T-cell (primary cell): Measurements from ENCODE around the gene GPR132. TPM values are rescaled to one million over a fixed set of nuclear protein-coding genes. Genes with fewer than 3 reads are reported as not detected.
"Not testable (repeated sequence)": the region's sequence is repeated elsewhere in the genome, so short reads cannot be mapped to it uniquely, and the experiment has no call there.

Experiments used
- ATAC-seq, 4 experiments: fragments of 200-7000 bp in 3 of 4; fragments of 150-1000 bp in 1 of 4; cut with Tn5 transposase; replicated peaks in 1 of 4; 1 replicate in 3 of 4; 2 replicates in 1 of 4; pipeline ENCODE4 v1.10.0; 2021; ENCODE audit warnings: moderate library complexity in 3 of 4, mild to moderate bottlenecking in 2 of 4, moderate number of reproducible peaks in 1 of 4
- CTCF ChIA-PET, 2 donors: fragments of 300-600 bp; sonication (Branson Sonifier 250); formaldehyde crosslinking; loops; one replicate each; lab custom pipeline; 2022; ENCODE audit warnings: antibody characterized with exemption in 2 of 2; lab: Charles Lee
- POLR2A ChIA-PET, 2 donors: fragments of 300-600 bp; sonication (Branson Sonifier 250); formaldehyde crosslinking; loops; one replicate each; lab custom pipeline; 2022; ENCODE audit warnings: antibody characterized with exemption in 2 of 2; lab: Charles Lee
- DNase-seq, 35 experiments: peaks; one replicate each; pipeline versions ENCODE4 v3.0.0 to v3.0.0-alpha.2; 2013 to 2023
- H3K27ac ChIP-seq: one replicate; pipeline ENCODE4 v1.5.1; 2013; ENCODE audit warnings: low read length
- H3K27me3 ChIP-seq, 2 experiments: replicated peaks in 1 of 2; 1 replicate in 1 of 2; 2 replicates in 1 of 2; pipeline versions ENCODE4 v1.6.1 to v1.7.0; 2013; ENCODE audit warnings: low read length in 1 of 2, mixed read lengths in 1 of 2; ENCODE audit not compliant: control insufficient read depth in 2 of 2, insufficient read depth in 2 of 2; ENCODE audit errors: extremely low read depth in 1 of 2
- H3K36me3 ChIP-seq, 2 donors: 1 replicate in 1 of 2; 2 replicates in 1 of 2; pipeline versions ENCODE4 v1.6.1 to v1.7.0; 2013; ENCODE audit warnings: low read length in 1 of 2; ENCODE audit not compliant: control insufficient read depth in 2 of 2, insufficient read depth in 1 of 2; ENCODE audit errors: extremely low read depth in 1 of 2
- H3K4me1 ChIP-seq, 2 experiments: 1 replicate in 1 of 2; 2 replicates in 1 of 2; pipeline versions ENCODE4 v1.6.1 to v1.7.0; 2013; ENCODE audit warnings: low read length in 2 of 2, mixed read lengths in 1 of 2; ENCODE audit not compliant: insufficient read depth in 2 of 2, control insufficient read depth in 1 of 2; ENCODE audit errors: extremely low read depth in 1 of 2
- H3K4me3 ChIP-seq, 2 donors: 1 replicate in 1 of 2; 2 replicates in 1 of 2; pipeline versions ENCODE4 v1.5.1 to v1.7.0; 2013; ENCODE audit warnings: mild to moderate bottlenecking in 2 of 2, low read length in 1 of 2, moderate library complexity in 1 of 2; ENCODE audit not compliant: control insufficient read depth in 1 of 2; ENCODE audit errors: extremely low read depth in 1 of 2
- H3K9me3 ChIP-seq: 2 replicates; pipeline ENCODE4 v1.7.0; 2013
- H3K27ac Mint-ChIP-seq, 2 donors: one replicate each; pipeline ENCODE4 v1.8.0; 2020 to 2021; ENCODE audit warnings: mild to moderate bottlenecking in 2 of 2, mixed read lengths in 2 of 2
- H3K27me3 Mint-ChIP-seq, 2 donors: one replicate each; pipeline ENCODE4 v1.8.0; 2021 to 2022; ENCODE audit warnings: mixed read lengths in 2 of 2
- H3K36me3 Mint-ChIP-seq: one replicate; pipeline ENCODE4 v1.8.0; 2021; ENCODE audit warnings: mixed read lengths
- H3K4me1 Mint-ChIP-seq, 3 donors: one replicate each; pipeline ENCODE4 v1.8.0; 2020 to 2022; ENCODE audit warnings: mixed read lengths in 3 of 3, mild to moderate bottlenecking in 1 of 3
- H3K4me3 Mint-ChIP-seq, 3 donors: one replicate each; pipeline ENCODE4 v1.8.0; 2020 to 2022; ENCODE audit warnings: mild to moderate bottlenecking in 3 of 3, mixed read lengths in 3 of 3, moderate library complexity in 3 of 3
- H3K9me3 Mint-ChIP-seq, 3 donors: one replicate each; pipeline ENCODE4 v1.8.0; 2020 to 2022; ENCODE audit warnings: mixed read lengths in 3 of 3
- WGBS: methylation state at CpG from one replicate; pipeline ENCODE4 v1.1.5; 2013; ENCODE audit warnings: missing lambda C conversion rate; ENCODE audit not compliant: insufficient coverage; 5-methylcytosine and 5-hydroxymethylcytosine counted together
- total RNA-seq, 35 experiments: library from RNA in 6 of 35; stranded (reverse) in 6 of 35; fragments of 120-200 nt in 1 of 35; gene quantifications; one replicate each; pipeline versions ENCODE4 v1.2.1 to v1.2.4 and lab custom pipeline; 2013 to 2026

Gene GPR132
- total RNA-seq, 5 donors from 2014 or later (not counting 1 experiment from before 2014, with no cell fraction given): 47.0 to 58.0 (median 49.7) TPM

DNA sequence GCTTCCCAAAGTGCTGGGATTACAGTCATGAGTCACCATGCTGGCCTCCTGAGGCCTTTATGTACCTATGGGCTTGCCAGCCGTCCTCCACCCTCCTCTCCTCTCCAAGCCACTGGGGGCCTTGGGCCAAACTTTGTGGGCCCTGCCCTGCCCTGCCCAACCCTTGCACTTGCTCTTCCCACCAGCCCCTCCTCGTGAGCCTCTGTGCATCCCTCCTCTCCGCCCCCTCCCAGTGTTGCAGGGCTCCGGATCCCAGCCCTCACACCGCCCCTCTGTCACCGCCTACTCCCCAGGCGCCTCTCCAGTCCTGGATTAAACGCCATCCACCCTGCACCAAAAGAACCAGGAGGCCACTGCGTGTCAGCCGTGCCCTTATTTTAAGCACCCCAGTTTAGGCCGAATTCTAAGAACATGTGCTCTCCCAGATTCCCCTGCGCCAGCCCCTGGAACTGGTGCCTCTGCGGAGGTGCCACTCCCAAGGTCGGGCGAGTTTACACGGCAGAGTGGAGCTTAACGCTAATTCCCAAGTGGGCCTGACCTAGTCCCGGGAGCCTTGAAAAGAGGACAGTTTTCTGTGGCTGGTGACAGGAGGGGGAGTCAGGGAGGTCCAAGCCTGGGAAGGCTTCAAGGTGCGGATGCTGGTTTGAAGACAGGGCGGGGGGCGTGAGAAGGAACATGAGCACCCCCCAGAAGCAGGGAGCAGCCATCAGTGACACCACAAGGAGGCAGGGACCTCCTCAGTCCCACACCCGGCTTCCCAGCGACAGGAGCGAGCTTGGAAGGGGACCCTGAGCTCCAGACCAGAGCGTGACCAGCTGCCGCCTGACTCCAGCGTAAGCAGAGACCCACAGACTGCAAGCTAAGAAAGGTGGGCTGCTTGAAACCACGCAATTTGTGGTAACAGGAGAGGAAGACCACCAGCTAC is 23.1 kb downstream of the GPR132 start:
- no peak overlapping the region for H3K4me3 ChIP-seq
- ChIA-PET CTCF (interaction anchor here in 1 of 2 donors (0.7 to 1.1 kb wide), 2 partner anchors 20 to 1169 kb away, joined by 3 to 5 read pairs; no protein-coding TSS in a partner anchor), POLR2A (interaction anchor here in 1 of 2 donors (0.6 kb wide), 1 partner anchor 23 kb away, joined by 4 read pairs; no protein-coding TSS in a partner anchor)
- H3K4me1 Mint-ChIP-seq: peaks cover 12 to 17% (median 13%) of the 10 kb centered on the region in 3 donors
- H3K4me1 ChIP-seq: peaks cover 4 to 13% of the 10 kb centered on the region in 2 experiments
- peaks cover 0 to 3% of the 10 kb centered on the region in 2 donors for H3K27me3 Mint-ChIP-seq
- ATAC-seq (no peak), DNase-seq (no peak)
- no peaks in the 10 kb centered on the region for H3K36me3 ChIP-seq
- H3K27ac Mint-ChIP-seq: no peak overlapping the region
- no peaks in the 10 kb centered on the region for H3K36me3 Mint-ChIP-seq
- peaks cover 0 to 18% of the 10 kb centered on the region in 2 experiments for H3K27me3 ChIP-seq
- no peaks in the 10 kb centered on the region for H3K9me3 Mint-ChIP-seq
- H3K4me3 Mint-ChIP-seq: no peak overlapping the region
- 94% methylated on average over 24 of the region's 28 CpGs for WGBS
- no peak overlapping the region for H3K27ac ChIP-seq
- H3K9me3 ChIP-seq: no peaks in the 10 kb centered on the region

DNA sequence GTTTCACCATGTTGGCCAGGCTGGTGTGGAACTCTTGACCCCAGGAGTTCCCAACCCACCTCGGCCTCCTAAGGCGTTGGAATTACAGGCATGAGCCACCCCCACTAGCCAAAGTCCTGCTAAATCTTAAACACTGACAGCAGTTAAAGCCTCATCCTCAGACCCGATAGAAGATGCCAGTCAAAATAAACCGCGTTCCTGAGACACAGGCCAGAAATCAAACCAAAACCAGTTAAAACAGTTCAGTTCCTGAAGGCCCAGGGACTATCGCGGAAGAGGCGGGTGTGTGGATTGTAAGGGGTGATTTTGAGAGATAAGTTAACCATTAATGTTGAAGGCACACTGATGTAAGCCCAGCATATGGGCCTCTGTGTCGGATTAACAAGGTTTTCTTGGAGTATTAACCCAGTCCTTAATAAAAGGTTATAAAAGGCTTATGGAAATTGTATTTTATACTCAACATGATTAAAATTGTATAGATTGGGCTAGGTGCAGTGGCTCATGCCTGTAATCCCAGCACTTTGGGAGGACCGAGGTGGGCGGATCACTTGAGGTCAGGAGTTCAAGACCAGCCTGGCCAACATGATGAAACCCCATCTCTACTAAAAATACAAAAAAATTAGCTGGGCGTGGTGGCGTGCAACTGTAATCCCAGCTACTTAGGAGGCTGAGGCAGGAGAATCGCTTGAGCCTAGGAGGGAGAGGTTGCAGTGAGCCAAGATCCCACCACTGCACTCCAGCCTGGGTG is 25.6 kb downstream of the GPR132 start:
- WGBS: 85% methylated on average over 4 of the region's 14 CpGs
- no peak overlapping the region for H3K4me3 ChIP-seq
- ChIA-PET POLR2A (no interaction called here), CTCF (no interaction called here)
- H3K27me3 ChIP-seq: peaks cover 0 to 18% of the 10 kb centered on the region in 2 experiments
- Mint-ChIP-seq H3K36me3 (no peaks in the 10 kb centered on the region), H3K27ac (no peak overlapping the region), H3K4me1 (peaks cover under 1 to 2% (median 1%) of the 10 kb centered on the region in 3 donors), H3K27me3 (peaks cover 0 to under 1% of the 10 kb centered on the region in 2 donors), H3K9me3 (no peaks in the 10 kb centered on the region), H3K4me3 (no peak overlapping the region)
- no peaks in the 10 kb centered on the region for H3K36me3 ChIP-seq
- ATAC-seq (no peak), DNase-seq (no peak)
- no peak overlapping the region for H3K27ac ChIP-seq
- no peaks in the 10 kb centered on the region for H3K9me3 ChIP-seq
- H3K4me1 ChIP-seq: no peaks in the 10 kb centered on the region

DNA sequence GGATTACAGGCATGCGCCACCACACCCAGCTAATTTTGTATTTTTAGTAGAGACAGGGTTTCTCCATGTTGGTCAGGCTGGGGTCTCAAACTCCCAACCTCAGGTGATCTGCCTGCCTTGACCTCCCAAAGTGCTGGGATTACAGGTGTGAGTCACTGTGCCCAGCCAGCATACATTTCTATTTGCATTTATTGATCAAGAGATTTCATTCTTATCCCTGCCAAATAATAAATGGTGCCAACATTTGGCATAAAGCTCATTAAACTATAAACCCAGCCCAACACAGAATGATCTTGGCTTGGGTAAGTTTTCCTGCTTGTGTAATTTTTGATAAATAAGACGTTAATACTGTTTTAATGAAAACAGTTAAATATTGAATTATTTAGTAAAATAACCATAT is 29.6 kb downstream of the GPR132 start:
- H3K4me3 Mint-ChIP-seq, CTCF ChIA-PET: not testable (repeated sequence)
- WGBS: no CpG with 5 or more reads among the region's 2 CpGs

DNA sequence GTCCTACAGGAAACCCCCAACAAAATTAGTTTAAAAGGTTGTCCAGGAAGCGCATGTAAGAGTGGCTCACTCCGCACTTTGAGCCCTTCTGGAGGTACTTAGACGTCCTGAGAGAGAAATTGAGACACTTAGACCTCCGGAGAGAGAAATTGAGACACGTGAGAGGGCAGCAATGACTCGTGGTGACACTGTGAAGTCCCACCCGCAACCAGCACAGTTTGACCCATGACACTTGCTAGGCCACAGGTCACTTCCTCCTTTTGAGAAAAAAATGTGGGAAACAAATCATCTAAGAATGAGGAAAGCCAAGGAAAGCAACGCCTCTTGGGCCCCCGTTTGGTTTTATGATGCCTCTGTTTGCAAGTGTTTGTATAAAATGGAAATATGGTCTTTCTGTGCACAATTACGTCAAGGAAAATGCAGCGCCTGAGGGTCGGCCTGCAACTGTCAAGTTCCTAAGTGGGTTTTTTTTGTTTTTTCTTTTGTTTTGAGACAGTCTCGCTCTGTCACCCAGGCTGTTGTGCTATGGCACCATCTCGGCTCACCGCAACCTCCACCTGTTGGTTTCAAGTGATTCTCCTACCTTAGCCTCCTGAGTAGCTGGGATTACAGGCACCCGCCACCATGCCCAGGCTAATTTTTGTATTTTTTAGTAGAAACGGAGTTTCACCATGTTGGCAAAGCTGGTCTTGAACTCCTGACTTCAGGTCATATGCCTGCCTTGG is 30.8 kb downstream of the GPR132 start:
- Mint-ChIP-seq H3K36me3 (no peaks in the 10 kb centered on the region), H3K4me3 (peak overlapping the region in 2 of 3 donors; percentile 87 to 91), H3K27me3 (no peaks in the 10 kb centered on the region), H3K27ac (peak overlapping the region in 1 of 2 donors; percentile 91), H3K9me3 (no peaks in the 10 kb centered on the region), H3K4me1 (peaks cover 5 to 22% (median 16%) of the 10 kb centered on the region in 3 donors)
- Histone ChIP-seq H3K27me3 (no peaks in the 10 kb centered on the region), H3K36me3 (no peaks in the 10 kb centered on the region), H3K4me3 (no peak overlapping the region), H3K4me1 (peaks cover 2 to 4% of the 10 kb centered on the region in 2 experiments), H3K27ac (no peak overlapping the region), H3K9me3 (no peaks in the 10 kb centered on the region)
- ATAC-seq: no peak
- CTCF ChIA-PET: interaction anchor here in 1 of 2 donors (0.6 kb wide), 1 partner anchor 47 kb away, joined by 3 read pairs; no protein-coding TSS in a partner anchor
- WGBS: 90% methylated on average over 11 of the region's 17 CpGs
- POLR2A ChIA-PET: no interaction called here
- DNase-seq: no peak

More for the DNA sequence above, 29.6 kb downstream of the GPR132 start:
- H3K4me3 ChIP-seq, H3K27me3 ChIP-seq, H3K9me3 Mint-ChIP-seq, H3K9me3 ChIP-seq, H3K27me3 Mint-ChIP-seq, ATAC-seq, H3K27ac ChIP-seq, H3K36me3 Mint-ChIP-seq, POLR2A ChIA-PET, H3K4me1 ChIP-seq, H3K27ac Mint-ChIP-seq, DNase-seq, H3K36me3 ChIP-seq: not testable (repeated sequence)
- peaks cover 5 to 22% (median 16%) of the 10 kb centered on the region in 3 donors for H3K4me1 Mint-ChIP-seq

DNA sequence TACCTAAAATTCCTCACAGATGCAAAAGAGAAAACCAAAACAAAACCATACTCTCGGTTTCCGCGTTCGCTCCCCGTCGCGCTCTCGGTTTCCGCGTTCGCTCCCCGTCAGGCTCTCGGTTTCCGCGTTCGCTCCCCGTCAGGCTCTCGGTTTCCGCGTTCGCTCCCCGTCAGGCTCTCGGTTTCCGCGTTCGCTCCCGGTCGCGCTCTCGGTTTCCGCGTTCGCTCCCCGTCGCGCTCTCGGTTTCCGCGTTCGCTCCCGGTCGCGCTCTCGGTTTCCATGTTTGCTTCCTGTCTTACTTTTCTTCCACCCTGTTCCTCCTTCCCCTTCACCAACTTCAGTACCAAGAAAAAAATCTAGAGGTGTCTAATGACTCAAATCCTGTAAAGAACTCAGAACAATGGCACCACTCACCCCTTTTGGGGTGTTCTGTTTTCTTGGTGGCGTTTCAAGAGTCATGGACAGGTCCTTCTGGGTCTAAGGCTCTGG is 31.8 kb downstream of the GPR132 start:
- H3K9me3 Mint-ChIP-seq, H3K27me3 ChIP-seq, H3K9me3 ChIP-seq, POLR2A ChIA-PET, H3K36me3 Mint-ChIP-seq, CTCF ChIA-PET, H3K27me3 Mint-ChIP-seq, H3K4me1 ChIP-seq, H3K36me3 ChIP-seq: not testable (repeated sequence)
- WGBS: under 1% methylated on average over 34 of the region's 45 CpGs
- DNase-seq (peak in 1 of 35 experiments; percentile 45), ATAC-seq (peak in 3 of 4 experiments; percentile 27 to 51 (median 41))
- peak overlapping the region; percentile 69 for H3K27ac ChIP-seq
- H3K4me3 Mint-ChIP-seq: peak overlapping the region; percentile 67 to 91 (median 87)
- peaks cover 5 to 22% (median 16%) of the 10 kb centered on the region in 3 donors for H3K4me1 Mint-ChIP-seq
- H3K4me3 ChIP-seq: peak overlapping the region; percentile 56 to 78
- peak overlapping the region; percentile 36 to 91 for H3K27ac Mint-ChIP-seq
